ENCODE data around the gene DAB2IP. TPM values are rescaled to one million over a fixed set of nuclear protein-coding genes. Genes with fewer than 3 reads are reported as not detected.

Gene DAB2IP
- total RNA-seq, 2 donors from 2014 or later = 51.6 to 83.2 TPM

- Histone ChIP-seq H3K27ac (no peak overlapping the region), H3K9me3 (no peaks in the 10 kb centered on the region), H3K4me1 (replicated peaks) (peaks cover 4% of the 10 kb centered on the region), H3K4me3 (no peak overlapping the region), H3K27me3 (replicated peaks; ENCODE audit: insufficient read depth) (no peaks in the 10 kb centered on the region), H3K36me3 (no peaks in the 10 kb centered on the region)
- DNase-seq (ENCODE audit: low spot score) = no peak
- intact Hi-C loops (cut with DNase I) = no loop called here
- no peak for TF ChIP-seq POLR2A (IDR thresholded peaks at IDR 0.05)
- TF ChIP-seq, protein P1, sequence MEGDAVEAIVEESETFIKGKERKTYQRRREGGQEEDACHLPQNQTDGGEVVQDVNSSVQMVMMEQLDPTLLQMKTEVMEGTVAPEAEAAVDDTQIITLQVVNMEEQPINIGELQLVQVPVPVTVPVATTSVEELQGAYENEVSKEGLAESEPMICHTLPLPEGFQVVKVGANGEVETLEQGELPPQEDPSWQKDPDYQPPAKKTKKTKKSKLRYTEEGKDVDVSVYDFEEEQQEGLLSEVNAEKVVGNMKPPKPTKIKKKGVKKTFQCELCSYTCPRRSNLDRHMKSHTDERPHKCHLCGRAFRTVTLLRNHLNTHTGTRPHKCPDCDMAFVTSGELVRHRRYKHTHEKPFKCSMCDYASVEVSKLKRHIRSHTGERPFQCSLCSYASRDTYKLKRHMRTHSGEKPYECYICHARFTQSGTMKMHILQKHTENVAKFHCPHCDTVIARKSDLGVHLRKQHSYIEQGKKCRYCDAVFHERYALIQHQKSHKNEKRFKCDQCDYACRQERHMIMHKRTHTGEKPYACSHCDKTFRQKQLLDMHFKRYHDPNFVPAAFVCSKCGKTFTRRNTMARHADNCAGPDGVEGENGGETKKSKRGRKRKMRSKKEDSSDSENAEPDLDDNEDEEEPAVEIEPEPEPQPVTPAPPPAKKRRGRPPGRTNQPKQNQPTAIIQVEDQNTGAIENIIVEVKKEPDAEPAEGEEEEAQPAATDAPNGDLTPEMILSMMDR (IDR thresholded peaks at IDR 0.05) = no peak
- no peak for TF ChIP-seq POLR2AphosphoS5 (IDR thresholded peaks at IDR 0.05)
- WGBS = 92% methylated on average over 6 of the region's 6 CpGs
Measured at GRCh38 chr9:121639619-121640018, 11.8 kb upstream of the DAB2IP start.

DNA sequence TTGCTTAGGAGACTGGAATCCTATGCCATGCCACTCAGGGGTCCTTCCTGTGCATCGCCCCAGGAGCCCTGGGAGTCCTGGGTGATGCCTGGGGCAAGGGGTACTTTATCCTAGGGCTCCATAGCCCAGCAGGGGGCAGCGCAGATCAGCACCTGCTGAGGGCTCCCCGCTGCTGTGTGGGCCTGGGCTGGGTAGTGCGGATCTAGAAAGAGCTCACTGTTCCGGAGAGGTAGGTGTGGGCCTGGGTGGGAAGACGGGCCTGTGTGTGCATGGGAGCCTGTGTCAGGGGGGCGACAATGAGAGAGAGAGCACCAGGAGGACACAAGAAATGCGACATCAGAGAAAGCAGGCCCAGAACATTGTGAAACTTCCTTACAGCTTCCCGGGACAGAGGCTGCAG is 11.4 kb upstream of the DAB2IP start:
- Histone ChIP-seq H3K36me3 (no peaks in the 10 kb centered on the region), H3K27ac (no peak overlapping the region), H3K4me1 (replicated peaks) (peaks cover 4% of the 10 kb centered on the region), H3K9me3 (no peaks in the 10 kb centered on the region), H3K27me3 (replicated peaks; ENCODE audit: insufficient read depth) (no peaks in the 10 kb centered on the region), H3K4me3 (no peak overlapping the region)
- intact Hi-C loops (cut with DNase I) = no loop called here
- TF ChIP-seq POLR2AphosphoS5 (IDR thresholded peaks at IDR 0.05) (no peak), POLR2A (IDR thresholded peaks at IDR 0.05) (no peak)
- TF ChIP-seq, protein P1 (IDR thresholded peaks at IDR 0.05) = peak in 3 of 4 experiments; percentile 45 to 56 (median 48)
- DNase-seq (ENCODE audit: low spot score) = peak; percentile 23
- WGBS = 76% methylated on average over 9 of the region's 9 CpGs

GRCh38 chr9:121640491-121641223 is 10.8 kb upstream of the DAB2IP start:
- Histone ChIP-seq H3K27ac (no peak overlapping the region), H3K4me3 (no peak overlapping the region), H3K27me3 (replicated peaks; ENCODE audit: insufficient read depth) (no peaks in the 10 kb centered on the region), H3K36me3 (no peaks in the 10 kb centered on the region), H3K9me3 (no peaks in the 10 kb centered on the region), H3K4me1 (replicated peaks) (peaks cover 4% of the 10 kb centered on the region)
- intact Hi-C loops (cut with DNase I) = no loop called here
- WGBS = 88% methylated on average over 2 of the region's 2 CpGs
- DNase-seq (ENCODE audit: low spot score) = no peak
- TF ChIP-seq POLR2A (IDR thresholded peaks at IDR 0.05) (no peak), POLR2AphosphoS5 (IDR thresholded peaks at IDR 0.05) (no peak)
- TF ChIP-seq, protein P1 (IDR thresholded peaks at IDR 0.05) = no peak

DNA sequence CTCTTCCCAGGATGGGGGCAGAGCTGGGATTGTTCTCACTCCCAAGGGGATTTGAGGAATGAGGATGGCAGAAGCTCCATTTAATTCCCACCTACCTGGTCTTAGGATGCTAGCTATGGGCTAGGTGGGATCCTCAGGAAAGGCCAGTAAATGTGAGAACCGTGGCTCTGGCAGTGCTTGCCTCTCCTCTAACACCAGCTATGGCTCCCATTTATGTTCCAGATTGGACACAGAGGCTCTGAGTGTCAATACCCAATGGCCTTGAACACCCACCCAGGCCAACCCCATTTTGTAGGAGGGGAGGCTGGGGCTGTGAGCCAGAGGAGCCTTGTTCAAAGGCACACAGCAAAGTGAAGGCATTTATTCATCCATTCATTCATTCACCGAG is 10.2 kb upstream of the DAB2IP start:
- H3K4me1 ChIP-seq (replicated peaks) = peaks cover 3% of the 10 kb centered on the region
- 100% methylated on average over 2 of the region's 2 CpGs for WGBS
- no peak for DNase-seq (ENCODE audit: low spot score)
- H3K27me3 ChIP-seq (replicated peaks; ENCODE audit: insufficient read depth) = no peaks in the 10 kb centered on the region
- no peak overlapping the region for H3K27ac ChIP-seq
- intact Hi-C loops (cut with DNase I) = no loop called here
- no peaks in the 10 kb centered on the region for H3K36me3 ChIP-seq
- TF ChIP-seq, protein P1 (IDR thresholded peaks at IDR 0.05) = no peak
- TF ChIP-seq POLR2A (IDR thresholded peaks at IDR 0.05) (no peak), POLR2AphosphoS5 (IDR thresholded peaks at IDR 0.05) (no peak)
- H3K9me3 ChIP-seq = no peaks in the 10 kb centered on the region
- H3K4me3 ChIP-seq = no peak overlapping the region

DNA sequence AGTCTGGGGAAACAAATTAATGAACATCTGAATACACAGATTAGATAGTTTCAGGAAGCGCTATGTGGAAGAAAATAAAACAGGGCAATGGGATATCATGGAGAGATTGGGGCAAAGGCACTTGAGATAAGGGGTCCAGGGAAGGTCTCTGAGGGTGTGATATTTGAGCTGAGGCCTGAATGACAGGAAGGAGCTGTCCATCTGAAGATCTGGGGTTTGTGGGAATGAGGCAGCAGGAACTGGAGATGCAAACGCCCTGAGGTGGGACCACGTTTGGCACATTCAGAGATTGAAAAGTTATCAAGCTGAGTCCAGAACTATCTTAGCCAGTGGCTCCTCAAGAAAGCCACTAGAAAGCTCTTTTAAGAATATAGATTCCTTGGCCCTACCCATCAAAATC is 8.7 kb upstream of the DAB2IP start:
- Histone ChIP-seq H3K4me1 (replicated peaks) (no peaks in the 10 kb centered on the region), H3K36me3 (no peaks in the 10 kb centered on the region), H3K9me3 (no peaks in the 10 kb centered on the region), H3K4me3 (no peak overlapping the region), H3K27me3 (replicated peaks; ENCODE audit: insufficient read depth) (no peaks in the 10 kb centered on the region), H3K27ac (no peak overlapping the region)
- no peak for DNase-seq (ENCODE audit: low spot score)
- TF ChIP-seq, protein P1 (IDR thresholded peaks at IDR 0.05) = no peak
- TF ChIP-seq POLR2AphosphoS5 (IDR thresholded peaks at IDR 0.05) (no peak), POLR2A (IDR thresholded peaks at IDR 0.05) (no peak)
- intact Hi-C loops (cut with DNase I) = no loop called here
- WGBS = 85% methylated on average over 3 of the region's 3 CpGs

Measured in prostate gland (tissue), 2 donors.